Measurements from ENCODE around the gene MUC6. TPM values are rescaled to one million over a fixed set of nuclear protein-coding genes. Genes with fewer than 3 reads are reported as not detected.

The MUC6 gene
- total RNA-seq, 1 experiment from 2014 or later = 0.49 TPM

DNA sequence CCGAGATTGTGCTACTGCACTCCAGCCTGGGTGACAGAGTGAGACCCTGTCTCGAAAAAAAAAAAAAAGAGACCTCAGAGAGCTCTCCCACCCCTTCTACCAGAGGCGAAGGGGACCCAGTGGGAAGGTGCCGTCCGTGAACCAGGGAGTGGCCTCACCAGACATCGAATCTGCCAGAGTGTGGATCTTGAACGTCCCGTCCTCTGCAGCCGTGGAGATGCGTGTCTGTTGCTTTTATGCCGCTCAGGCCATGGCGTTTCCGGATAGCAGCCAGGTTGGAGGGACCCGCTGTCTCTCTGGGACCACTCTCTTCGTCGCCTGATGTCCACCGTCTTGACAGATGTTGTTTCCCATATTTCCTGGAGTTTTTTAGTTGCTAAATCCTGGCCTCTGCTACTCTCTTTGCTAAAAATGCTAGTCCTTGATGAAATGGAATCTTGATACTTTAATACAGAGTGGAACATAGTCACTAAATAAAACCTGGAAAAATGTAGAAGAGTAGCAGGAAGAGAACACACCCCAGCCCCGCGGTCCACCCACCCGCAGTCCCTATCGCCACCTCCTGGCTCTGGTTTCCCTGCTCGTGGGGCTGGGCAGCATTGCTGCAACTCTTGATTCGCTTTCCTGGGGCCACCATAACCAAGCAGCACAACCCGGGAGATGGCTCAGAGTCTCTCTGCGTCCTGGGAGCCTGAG, 12.0 kb upstream of the MUC6 start:
- Histone ChIP-seq H3K36me3 (ENCODE audit: control insufficient read depth, insufficient read depth, low read length) (no peaks in the 10 kb centered on the region), H3K27ac (ENCODE audit: low read length) (no peak overlapping the region), H3K9me3 (ENCODE audit: control insufficient read depth, insufficient read depth, low read depth, low read length) (no peaks in the 10 kb centered on the region), H3K4me1 (ENCODE audit: control insufficient read depth, insufficient read depth, low read length) (peaks cover 8% of the 10 kb centered on the region; the same call in 1 of the 2 replicates), H3K4me3 (ENCODE audit: low read depth in 2 of 2, low read length in 2 of 2) (no peak overlapping the region), H3K27me3 (ENCODE audit: control insufficient read depth, insufficient read depth, low read length) (no peaks in the 10 kb centered on the region)
- ATAC-seq (no peak), DNase-seq (ENCODE audit: low read depth, low spot score) (no peak)
- ChIA-PET CTCF (interaction anchor here (0.9 kb wide), 1 partner anchor 181 kb away, joined by 6 read pairs; no protein-coding TSS in a partner anchor), POLR2A (no interaction called here)
- TF ChIP-seq POLR2AphosphoS5 (IDR thresholded peaks at IDR 0.05; ENCODE audit: low read depth, low read length) = no peak
- TF ChIP-seq REST (IDR thresholded peaks at IDR 0.05; ENCODE audit: insufficient read depth in 1 of 2, low read depth in 2 of 2, low read length in 1 of 2) = no peak
- no peak; the same call in 1 of the 2 replicates for TF ChIP-seq CTCF (IDR thresholded peaks at IDR 0.05)
- no peak for TF ChIP-seq SIN3A (IDR thresholded peaks at IDR 0.05; ENCODE audit: borderline replicate concordance, insufficient read depth, low read depth, low read length)
- no peak for TF ChIP-seq TCF7L2 (IDR thresholded peaks at IDR 0.05; ENCODE audit: low read depth, low read length)
- intact Hi-C loops (cut with micrococcal nuclease; ENCODE audit: unreplicated experiment) = no loop called here
- in situ Hi-C loops (cut with HindIII; ENCODE audit: low pct_unique_long_range_greater_than_20kb, low sequenced_read_pairs) = no loop called here
- BruUV-seq (replicated peaks) = no TSS peak

DNA sequence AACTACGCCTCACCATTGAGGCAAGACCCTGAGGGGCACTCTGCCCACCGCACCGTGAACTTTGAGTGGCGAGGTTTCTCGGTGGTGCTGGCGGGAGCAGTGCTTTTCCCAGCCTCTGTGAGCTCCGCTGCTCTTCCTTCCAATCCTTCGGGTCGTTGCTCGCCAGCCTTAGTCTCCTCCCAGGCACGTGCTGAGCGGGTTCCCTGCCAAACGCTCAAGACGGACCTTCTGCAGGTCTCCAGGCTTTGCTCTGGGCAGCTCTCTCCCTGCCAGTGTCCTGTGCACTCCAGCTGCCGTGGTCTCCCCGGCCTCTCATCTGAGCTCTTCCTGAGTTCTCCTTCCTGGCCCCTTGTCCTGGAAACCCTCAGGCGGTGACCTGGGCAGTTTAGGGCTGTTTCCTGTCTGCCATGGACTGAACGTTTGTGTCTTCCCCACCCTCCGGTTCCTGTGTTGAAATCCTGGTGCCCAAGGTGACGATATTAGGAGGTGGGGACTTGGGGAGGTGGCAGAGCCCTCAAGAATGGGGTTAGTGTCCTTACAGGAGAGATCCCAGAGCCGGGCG, 11.2 kb upstream of the MUC6 start:
- in situ Hi-C loops (cut with HindIII; ENCODE audit: low pct_unique_long_range_greater_than_20kb, low sequenced_read_pairs) (no loop called here), intact Hi-C loops (cut with micrococcal nuclease; ENCODE audit: unreplicated experiment) (no loop called here)
- ChIA-PET POLR2A (no interaction called here), CTCF (interaction anchor here (0.9 kb wide), 1 partner anchor 180 kb away, joined by 6 read pairs; no protein-coding TSS in a partner anchor)
- H3K9me3 ChIP-seq (ENCODE audit: control insufficient read depth, insufficient read depth, low read depth, low read length) = no peaks in the 10 kb centered on the region
- no peaks in the 10 kb centered on the region for H3K27me3 ChIP-seq (ENCODE audit: control insufficient read depth, insufficient read depth, low read length)
- H3K4me1 ChIP-seq (ENCODE audit: control insufficient read depth, insufficient read depth, low read length) = peaks cover 8% of the 10 kb centered on the region; the same call in 1 of the 2 replicates
- TF ChIP-seq CTCF (IDR thresholded peaks at IDR 0.05) = no peak
- TF ChIP-seq TCF7L2 (IDR thresholded peaks at IDR 0.05; ENCODE audit: low read depth, low read length) = no peak
- TF ChIP-seq SIN3A (IDR thresholded peaks at IDR 0.05; ENCODE audit: borderline replicate concordance, insufficient read depth, low read depth, low read length) = no peak
- TF ChIP-seq REST (IDR thresholded peaks at IDR 0.05; ENCODE audit: insufficient read depth in 1 of 2, low read depth in 2 of 2, low read length in 1 of 2) = no peak
- TF ChIP-seq POLR2AphosphoS5 (IDR thresholded peaks at IDR 0.05; ENCODE audit: low read depth, low read length) = no peak
- DNase-seq (ENCODE audit: low read depth, low spot score) (no peak), ATAC-seq (no peak)
- no peak overlapping the region for H3K27ac ChIP-seq (ENCODE audit: low read length)
- H3K36me3 ChIP-seq (ENCODE audit: control insufficient read depth, insufficient read depth, low read length) = no peaks in the 10 kb centered on the region
- no peak overlapping the region for H3K4me3 ChIP-seq (ENCODE audit: low read depth in 2 of 2, low read length in 2 of 2)
- BruUV-seq (replicated peaks) = no TSS peak
